ENCODE results near the gene PAGR1.
"Not testable (repeated sequence)": the region's sequence is repeated elsewhere in the genome, so short reads cannot be mapped to it uniquely, and the experiment has no call there.

Gene PAGR1

DNA sequence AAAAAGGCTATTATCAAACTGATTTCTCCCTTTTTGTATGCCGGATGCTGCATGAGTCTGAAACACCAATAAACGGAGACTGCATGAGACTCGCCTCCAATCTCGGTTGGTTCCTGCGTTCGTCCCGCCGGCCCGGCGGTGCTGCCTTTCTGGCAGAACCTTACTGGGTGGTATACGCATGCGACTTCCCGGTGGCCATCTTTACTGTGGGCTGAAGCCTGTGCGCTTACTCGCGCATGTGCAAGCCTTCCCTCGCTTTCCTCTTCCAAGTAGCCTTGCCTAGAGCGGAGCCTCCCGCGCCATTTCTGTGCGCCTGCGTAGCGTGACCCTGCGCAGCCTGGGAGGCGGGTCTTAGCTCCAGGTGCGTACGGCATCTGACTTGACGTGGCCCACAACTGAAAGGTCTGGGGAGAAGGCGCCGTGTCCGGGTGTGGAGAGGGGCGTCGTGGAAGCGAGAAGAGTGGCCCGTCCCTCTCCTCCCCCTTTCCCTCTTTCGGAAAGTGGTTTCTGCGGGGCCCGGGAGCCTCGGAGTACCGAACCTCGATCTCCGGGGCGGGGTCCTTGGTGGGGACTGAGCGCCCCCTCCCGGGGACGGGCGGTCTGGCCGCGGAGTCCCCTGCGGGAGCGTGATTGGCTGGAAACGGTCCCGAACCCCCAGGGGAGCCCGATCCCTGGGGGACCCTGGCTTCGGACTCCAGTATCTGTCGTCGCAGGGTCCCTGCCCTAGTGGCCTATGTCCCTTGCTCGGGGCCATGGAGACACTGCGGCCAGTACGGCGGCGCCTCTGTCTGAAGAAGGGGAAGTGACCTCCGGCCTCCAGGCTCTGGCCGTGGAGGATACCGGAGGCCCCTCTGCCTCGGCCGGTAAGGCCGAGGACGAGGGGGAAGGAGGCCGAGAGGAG, at the start of gene PAGR1:
Gene PAGR1, plus strand, starts transcription at position 360 of the 901 bp plus-strand sequence. Its CDS starts 374 bp downstream, at position 734.
- DNase-seq (ENCODE audit: low read depth, low spot score): peak; percentile 98

GRCh38 chr16:29766571-29766970, 49.4 kb upstream of the PAGR1 start:
- no peak for DNase-seq (ENCODE audit: low read depth, low spot score)

DNA sequence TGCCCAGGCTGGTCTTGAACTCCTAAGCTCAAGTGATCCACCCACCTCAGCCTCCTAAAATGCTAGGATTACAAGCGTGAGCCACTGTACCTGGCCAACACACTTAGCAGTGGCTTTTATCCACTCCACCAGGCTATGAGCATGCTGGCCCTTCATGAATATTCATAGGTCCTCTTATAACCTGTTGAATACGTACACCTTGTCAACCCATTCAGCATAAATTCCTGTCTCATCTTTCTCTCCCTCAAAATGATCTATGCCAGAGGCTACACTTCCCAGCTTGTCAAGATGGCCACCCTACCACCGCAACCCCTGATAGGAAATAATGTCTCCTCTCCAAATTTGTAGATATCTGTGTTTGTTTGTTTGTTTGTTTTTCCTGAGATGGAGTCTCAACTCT, 48.9 kb upstream of the PAGR1 start:
- DNase-seq (ENCODE audit: low read depth, low spot score): no peak

GRCh38 chr16:29769507-29769906, 46.4 kb upstream of the PAGR1 start:
- no peak for DNase-seq (ENCODE audit: low read depth, low spot score)

GRCh38 chr16:29770250-29770929, 45.6 kb upstream of the PAGR1 start:
- no peak for DNase-seq (ENCODE audit: low read depth, low spot score)

GRCh38 chr16:29772330-29772729, 43.6 kb upstream of the PAGR1 start:
- DNase-seq (ENCODE audit: low read depth, low spot score): not testable (repeated sequence)

- DNase-seq (ENCODE audit: low read depth, low spot score): no peak
Observed at GRCh38 chr16:29774730-29775129, 41.2 kb upstream of the PAGR1 start.

DNA sequence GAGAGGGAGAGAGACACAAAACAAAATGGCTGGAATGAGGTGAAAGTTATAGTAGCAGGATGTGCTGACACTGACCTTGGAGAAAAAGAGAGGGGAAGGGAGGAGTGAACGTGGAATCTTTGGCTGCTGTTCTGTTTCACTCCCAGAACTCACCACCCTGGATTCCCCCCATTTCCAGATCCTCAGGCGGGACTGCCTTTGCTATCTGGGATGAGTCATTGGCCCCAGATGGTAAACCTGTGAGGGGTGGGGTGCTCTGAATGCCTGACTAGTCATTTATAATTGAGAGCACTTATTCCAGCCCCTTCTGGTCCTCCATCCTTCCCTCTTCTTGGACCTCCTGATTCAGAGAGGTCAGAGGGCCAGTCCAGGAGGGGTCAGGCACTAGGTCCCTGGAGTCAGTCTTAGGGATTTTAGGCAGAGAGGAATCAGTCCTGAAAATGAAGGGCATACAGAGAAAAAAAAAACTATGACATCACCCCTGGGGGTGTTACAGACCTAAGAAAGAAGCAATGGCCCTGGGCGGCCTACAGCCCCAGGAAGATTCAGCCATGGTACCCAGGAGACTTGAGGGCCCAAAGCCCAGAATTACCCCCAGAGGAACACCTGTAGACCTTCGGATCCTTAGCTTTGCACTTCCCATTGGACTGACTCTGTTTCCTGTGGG, 40.1 kb upstream of the PAGR1 start:
- no peak for DNase-seq (ENCODE audit: low read depth, low spot score)

GRCh38 chr16:29777576-29778350, 38.2 kb upstream of the PAGR1 start, which contains the start of gene ZG16:
Gene ZG16 (plus strand): TSS chr16:29778256. CDS start chr16:29779267, 1,011 bp downstream.
- no peak for DNase-seq (ENCODE audit: low read depth, low spot score)

DNA sequence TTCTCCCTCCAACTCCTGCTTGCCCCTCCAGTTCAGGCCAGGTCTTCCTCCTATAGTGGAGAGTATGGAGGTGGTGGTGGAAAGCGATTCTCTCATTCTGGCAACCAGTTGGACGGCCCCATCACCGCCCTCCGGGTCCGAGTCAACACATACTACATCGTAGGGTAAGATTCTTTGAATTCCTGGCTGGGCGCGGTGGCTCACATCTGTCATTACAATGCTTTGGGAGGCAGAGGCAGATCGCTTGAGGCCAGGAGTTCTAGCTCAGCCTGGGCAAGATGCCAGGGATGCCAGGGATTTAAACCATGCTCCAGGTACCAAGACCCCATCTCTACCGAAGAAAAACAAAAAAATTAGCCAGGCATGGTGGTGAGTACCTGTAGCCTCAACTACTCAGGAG, 36.5 kb upstream of the PAGR1 start:
- DNase-seq (ENCODE audit: low read depth, low spot score): no peak

- not testable (repeated sequence) for DNase-seq (ENCODE audit: low read depth, low spot score)
Observed at GRCh38 chr16:29783094-29783953, 32.6 kb upstream of the PAGR1 start.

DNA sequence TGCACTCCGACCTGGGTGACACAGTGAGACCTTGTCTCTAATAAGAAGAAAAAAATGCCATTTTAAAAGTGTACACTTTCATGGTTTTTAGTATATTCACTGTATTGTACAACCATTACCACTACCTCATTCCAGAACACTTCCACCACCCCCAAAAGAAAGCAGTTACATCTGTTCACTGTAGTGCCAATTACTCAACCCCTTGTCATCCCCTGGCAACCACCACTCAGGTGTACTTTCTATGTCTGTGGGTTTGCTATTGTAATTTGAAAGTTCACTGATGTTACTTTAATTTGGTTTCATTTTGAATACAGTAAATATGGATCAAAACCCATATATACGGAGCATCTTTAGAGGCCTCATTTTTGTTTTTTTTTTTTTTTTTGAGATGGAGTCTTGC, 31.8 kb upstream of the PAGR1 start:
- DNase-seq (ENCODE audit: low read depth, low spot score): no peak

DNA sequence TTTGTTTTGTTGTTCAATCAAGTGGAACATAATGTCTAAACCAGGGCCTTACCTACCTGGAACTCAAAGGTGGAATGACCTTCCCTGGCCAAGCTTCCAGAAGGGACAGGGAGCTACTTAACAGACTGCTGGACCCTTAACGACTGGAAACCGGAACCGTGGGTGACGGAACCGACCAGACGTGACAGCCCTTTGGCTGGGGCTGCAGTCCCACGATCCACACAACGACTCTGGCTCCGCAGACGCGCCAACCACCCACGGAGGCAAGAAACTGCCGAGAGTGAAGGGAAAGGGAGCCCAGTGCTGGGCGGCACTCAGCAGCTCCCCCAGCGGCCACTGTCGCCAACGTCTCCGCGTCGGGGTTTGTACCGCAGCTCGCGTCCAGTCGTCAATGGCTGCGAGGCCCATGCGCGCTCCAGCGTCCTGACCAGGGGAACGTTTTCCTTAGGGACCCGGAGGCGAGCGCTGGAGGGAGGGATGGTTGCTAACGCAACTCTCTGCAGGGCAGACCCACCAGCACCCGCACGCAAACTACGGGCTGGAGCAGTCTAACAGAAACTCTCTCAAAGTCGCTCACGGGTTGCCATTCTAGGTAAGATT, 31.0 kb upstream of the PAGR1 start:
- no peak for DNase-seq (ENCODE audit: low read depth, low spot score)

DNA sequence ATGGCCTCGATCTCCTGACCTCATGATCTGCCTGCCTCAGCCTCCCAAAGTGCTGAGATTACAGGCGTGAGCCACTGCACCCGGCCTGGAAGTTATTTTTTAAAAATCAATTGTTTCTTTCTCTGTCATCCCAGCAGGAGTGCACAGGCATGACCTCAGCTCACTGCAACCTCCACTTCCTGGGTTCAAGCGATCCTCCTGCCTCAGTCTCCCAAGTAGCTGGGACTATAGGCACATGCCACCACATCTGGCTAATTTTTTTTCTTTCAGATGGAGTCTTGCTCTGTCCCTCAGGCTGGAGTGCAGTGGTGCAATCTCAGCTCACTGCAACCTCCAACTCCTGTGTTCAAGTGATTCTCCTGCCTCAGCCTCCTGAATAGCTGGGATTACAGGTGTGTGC, 28.8 kb upstream of the PAGR1 start:
- DNase-seq (ENCODE audit: low read depth, low spot score): not testable (repeated sequence)

GRCh38 chr16:29789775-29790182, 26.2 kb upstream of the PAGR1 start:
- no peak for DNase-seq (ENCODE audit: low read depth, low spot score)

DNA sequence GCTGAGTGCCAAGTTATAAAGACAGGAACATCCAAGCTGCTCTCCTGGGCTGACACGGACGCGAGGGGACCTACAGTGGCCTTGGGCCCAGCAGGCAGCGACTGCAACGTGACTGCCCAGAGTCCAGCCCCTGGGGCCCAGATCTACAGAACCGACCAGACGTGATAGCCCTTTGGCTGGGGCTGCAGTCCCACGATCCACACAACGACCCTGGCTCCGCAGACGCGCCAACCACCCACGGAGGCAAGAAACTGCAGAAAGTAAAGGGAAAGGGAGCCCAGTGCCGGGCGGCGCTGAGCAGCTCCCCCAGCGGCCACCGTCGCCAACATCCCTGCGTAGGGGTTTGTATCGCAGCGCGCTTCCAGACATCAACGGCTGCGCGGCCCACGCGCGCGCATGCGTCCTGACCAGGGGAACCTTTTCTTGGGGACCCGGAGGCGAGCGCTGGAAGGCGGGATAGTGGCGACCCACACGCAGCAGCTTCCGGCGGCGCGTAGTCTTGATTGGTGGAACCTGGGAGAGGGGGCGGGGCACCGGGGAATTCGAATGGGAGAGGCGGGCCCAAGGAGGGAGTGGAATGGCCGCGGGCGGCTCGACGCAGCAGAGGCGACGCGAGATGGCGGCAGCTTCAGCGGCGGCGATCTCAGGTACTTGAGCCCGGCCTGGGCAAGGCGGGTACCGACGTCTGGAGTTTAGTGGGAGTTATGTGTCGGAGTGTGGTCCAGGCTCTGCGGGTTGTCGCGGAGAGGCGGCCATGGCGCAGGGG, 25.6 kb upstream of the PAGR1 start, which contains the start of gene KIF22:
Gene KIF22, plus strand, starts transcription at position 569 of the 766 bp plus-strand sequence. Its CDS starts 9 bp downstream, at position 578.
- peak; percentile 92 for DNase-seq (ENCODE audit: low read depth, low spot score)

DNA sequence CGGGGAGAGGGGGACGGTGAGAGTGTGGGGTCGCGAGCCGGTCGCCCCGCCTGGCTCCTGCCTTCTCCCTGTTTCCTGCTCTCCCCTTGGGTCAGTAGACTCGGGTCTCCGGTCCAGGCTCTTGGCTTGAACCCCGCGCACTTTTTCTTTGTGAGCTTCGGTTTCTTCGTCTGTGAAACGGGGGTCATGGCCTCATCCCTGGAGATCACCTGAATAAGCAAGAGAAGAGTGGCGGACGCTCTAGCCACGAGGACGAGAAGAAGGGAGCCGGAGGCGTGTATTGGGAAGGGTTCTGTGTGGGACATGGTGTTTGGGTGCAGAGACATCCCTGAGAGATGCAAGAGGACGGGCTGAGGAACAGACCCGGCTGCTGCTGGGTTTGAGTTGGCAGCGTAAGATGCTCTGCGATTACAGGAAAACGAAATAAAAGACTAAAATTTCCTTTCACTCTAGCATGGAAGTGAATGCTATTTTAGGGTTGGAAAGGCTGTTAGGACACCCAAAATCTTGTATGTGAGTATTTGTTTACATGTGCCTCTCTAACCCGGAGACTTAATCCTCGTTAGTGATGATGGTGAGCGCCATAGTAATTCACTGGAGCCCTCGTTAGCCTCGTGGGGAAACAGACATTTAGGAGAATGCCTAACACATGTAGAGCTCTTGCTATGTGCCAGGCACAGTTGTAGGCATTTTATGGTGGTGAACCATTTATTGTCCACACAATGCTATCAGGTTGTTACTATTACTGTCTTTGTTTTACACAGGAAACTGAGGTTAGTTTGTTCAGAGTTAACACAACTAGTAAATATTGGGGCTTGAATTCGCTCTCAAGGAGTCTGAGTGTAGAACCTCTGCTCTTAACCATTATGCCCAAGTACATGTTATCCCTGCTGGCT, 24.8 kb upstream of the PAGR1 start:
- DNase-seq (ENCODE audit: low read depth, low spot score): no peak
